PFSK-1 (cell line): ENCODE measurements around the gene MS4A18.

Experiments used
- FOXP2 ChIP-seq: optimal IDR thresholded peaks from 2 replicates; pipeline ENCODE3; 2011; ENCODE audit warnings: borderline replicate concordance, control low read depth, inconsistent platforms; ENCODE audit not compliant: insufficient read depth; ENCODE audit errors: extremely low read length, extremely low read depth
- REST ChIP-seq, 2 experiments: IDR thresholded peaks; 2 replicates each; pipeline versions ENCODE4 v1.6.1 to v1.8.0; 2011 to 2012; ENCODE audit warnings: low read depth in 2 of 2, low read length in 2 of 2, control low read depth in 1 of 2, inconsistent platforms in 1 of 2, mild to moderate bottlenecking in 1 of 2, moderate library complexity in 1 of 2; ENCODE audit not compliant: insufficient read depth in 1 of 2
- SIN3A ChIP-seq: IDR thresholded peaks from 2 replicates; pipeline ENCODE4 v1.6.1; 2012; ENCODE audit warnings: mild to moderate bottlenecking, low read length, moderate library complexity, borderline replicate concordance; ENCODE audit not compliant: insufficient read depth

- TF ChIP-seq REST (IDR thresholded peaks at IDR 0.05; ENCODE audit: insufficient read depth in 1 of 2, low read depth in 2 of 2, low read length in 2 of 2) = no peak
- TF ChIP-seq FOXP2 = no peak
- TF ChIP-seq SIN3A = no peak
Measured at GRCh38 chr11:60717956-60718355, 6.6 kb upstream of the MS4A18 start.
